ENCODE data around the gene TNP1. TPM values are rescaled to one million over a fixed set of nuclear protein-coding genes. Genes with fewer than 3 reads are reported as not detected.

The TNP1 gene
- total RNA-seq, 4 donors from 2014 or later, result not detected

GRCh38 chr2:216900406-216900805, 40.5 kb upstream of the TNP1 start:
- TF ChIP-seq, protein P1, sequence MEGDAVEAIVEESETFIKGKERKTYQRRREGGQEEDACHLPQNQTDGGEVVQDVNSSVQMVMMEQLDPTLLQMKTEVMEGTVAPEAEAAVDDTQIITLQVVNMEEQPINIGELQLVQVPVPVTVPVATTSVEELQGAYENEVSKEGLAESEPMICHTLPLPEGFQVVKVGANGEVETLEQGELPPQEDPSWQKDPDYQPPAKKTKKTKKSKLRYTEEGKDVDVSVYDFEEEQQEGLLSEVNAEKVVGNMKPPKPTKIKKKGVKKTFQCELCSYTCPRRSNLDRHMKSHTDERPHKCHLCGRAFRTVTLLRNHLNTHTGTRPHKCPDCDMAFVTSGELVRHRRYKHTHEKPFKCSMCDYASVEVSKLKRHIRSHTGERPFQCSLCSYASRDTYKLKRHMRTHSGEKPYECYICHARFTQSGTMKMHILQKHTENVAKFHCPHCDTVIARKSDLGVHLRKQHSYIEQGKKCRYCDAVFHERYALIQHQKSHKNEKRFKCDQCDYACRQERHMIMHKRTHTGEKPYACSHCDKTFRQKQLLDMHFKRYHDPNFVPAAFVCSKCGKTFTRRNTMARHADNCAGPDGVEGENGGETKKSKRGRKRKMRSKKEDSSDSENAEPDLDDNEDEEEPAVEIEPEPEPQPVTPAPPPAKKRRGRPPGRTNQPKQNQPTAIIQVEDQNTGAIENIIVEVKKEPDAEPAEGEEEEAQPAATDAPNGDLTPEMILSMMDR (IDR thresholded peaks at IDR 0.05; ENCODE audit: low read depth), result no peak

- TF ChIP-seq, protein P1 (IDR thresholded peaks at IDR 0.05; ENCODE audit: low read depth), result no peak
Measured at GRCh38 chr2:216897561-216898203, 37.8 kb upstream of the TNP1 start.

DNA sequence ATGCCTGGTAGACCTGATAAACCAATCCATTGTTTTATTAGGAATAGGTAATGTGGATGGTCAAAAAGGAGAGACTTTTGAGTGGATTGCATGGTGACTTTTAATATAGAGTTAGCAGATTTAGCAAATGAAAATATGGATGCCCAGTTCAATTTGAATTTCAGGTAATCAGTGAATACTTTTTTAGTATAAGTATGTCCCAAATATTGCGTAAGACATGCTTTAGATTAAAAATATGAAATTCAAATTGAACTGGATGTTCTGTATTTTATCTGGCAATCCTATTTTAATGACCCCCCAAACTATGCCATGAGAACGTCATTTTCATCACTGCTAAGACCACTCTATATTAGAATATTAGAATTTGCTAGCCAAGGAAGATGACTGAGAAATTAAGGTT, 30.3 kb upstream of the TNP1 start:
- TF ChIP-seq, protein P1 (IDR thresholded peaks at IDR 0.05; ENCODE audit: low read depth), result no peak

GRCh38 chr2:216888887-216889622, 29.2 kb upstream of the TNP1 start:
- TF ChIP-seq, protein P1 (IDR thresholded peaks at IDR 0.05; ENCODE audit: low read depth), result no peak

GRCh38 chr2:216888081-216888480, 28.2 kb upstream of the TNP1 start:
- TF ChIP-seq, protein P1 (IDR thresholded peaks at IDR 0.05; ENCODE audit: low read depth), result no peak

DNA sequence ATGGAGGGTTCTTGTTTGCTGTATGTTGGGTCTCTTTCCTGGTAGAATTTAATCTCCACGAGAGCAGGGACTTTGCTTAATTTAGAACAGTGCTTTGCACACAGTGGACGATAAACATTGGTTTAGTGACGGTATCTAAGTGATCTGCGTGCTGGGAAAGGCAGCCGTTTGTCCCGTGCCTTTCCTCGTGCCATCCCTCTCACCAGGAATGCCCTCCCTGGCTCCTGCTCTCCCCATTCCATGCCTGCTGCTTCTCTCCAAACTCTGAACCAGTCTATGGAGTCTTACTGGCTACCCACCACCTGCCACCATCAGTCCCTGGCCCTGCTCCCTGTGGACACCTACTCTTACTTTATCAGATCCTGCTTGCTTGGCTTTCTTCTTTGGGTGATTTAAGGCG, 27.3 kb upstream of the TNP1 start:
- TF ChIP-seq, protein P1 (IDR thresholded peaks at IDR 0.05; ENCODE audit: low read depth), result no peak

- TF ChIP-seq, protein P1 (IDR thresholded peaks at IDR 0.05; ENCODE audit: low read depth), result no peak
Measured at GRCh38 chr2:216885117-216885553, 25.3 kb upstream of the TNP1 start.

Measured in subcutaneous adipose tissue (tissue), 4 donors.